ENCODE data around the gene SIGLEC9. TPM values are rescaled to one million over a fixed set of nuclear protein-coding genes. Genes with fewer than 3 reads are reported as not detected.

The SIGLEC9 gene
- total RNA-seq, 2 experiments from 2014 or later: 0.36 to 0.59 TPM

GRCh38 chr19:51156710-51157109 is 32.0 kb downstream of the SIGLEC9 start:
- TF ChIP-seq CTCF (IDR thresholded peaks at IDR 0.05): no peak
- H3K27me3 Mint-ChIP-seq: peaks cover 6% of the 10 kb centered on the region
- no peaks in the 10 kb centered on the region for H3K36me3 Mint-ChIP-seq (ENCODE audit: low read depth)
- no peak overlapping the region for H3K27ac ChIP-seq (ENCODE audit: low read depth in 1 of 2, low read length in 2 of 2)
- H3K4me1 ChIP-seq (ENCODE audit: insufficient read depth, low read length): peaks cover 8% of the 10 kb centered on the region
- no peaks in the 10 kb centered on the region for H3K27me3 ChIP-seq (ENCODE audit: control insufficient read depth in 1 of 2, insufficient read depth in 2 of 2, low read length in 2 of 2)
- intact Hi-C loops (cut with DNase I, micrococcal nuclease): loop anchor here in 1 of 2 experiments (5.0 kb wide), 1 partner anchor 34 kb away; the partner anchor contains the start of gene SIGLEC9
- no peaks in the 10 kb centered on the region for H3K36me3 ChIP-seq (ENCODE audit: insufficient read depth, low read length)
- H3K9me3 Mint-ChIP-seq: no peaks in the 10 kb centered on the region
- H3K27ac Mint-ChIP-seq: no peak overlapping the region
- no peak overlapping the region for H3K4me3 ChIP-seq (ENCODE audit: low read length)
- CTCF ChIA-PET: no interaction called here
- no peak overlapping the region for H3K4me3 Mint-ChIP-seq
- peaks cover 0 to 3% of the 10 kb centered on the region in 2 experiments for H3K9me3 ChIP-seq (ENCODE audit: control insufficient read depth in 1 of 2, insufficient read depth in 1 of 2, low read length in 2 of 2)
- no peak for DNase-seq
- POLR2A ChIA-PET: no interaction called here
- H3K4me1 Mint-ChIP-seq (ENCODE audit: low read depth): peaks cover 7% of the 10 kb centered on the region
- no peak for ATAC-seq (ENCODE audit: poor library complexity)

- intact Hi-C loops (cut with DNase I, micrococcal nuclease): loop anchor here in 1 of 2 experiments (5.0 kb wide), 1 partner anchor 35 kb away; the partner anchor contains the start of gene SIGLEC9
- H3K9me3 ChIP-seq (ENCODE audit: control insufficient read depth in 1 of 2, insufficient read depth in 1 of 2, low read length in 2 of 2): no peaks in the 10 kb centered on the region
- no peak overlapping the region for H3K4me3 ChIP-seq (ENCODE audit: low read length)
- Mint-ChIP-seq H3K4me3 (no peak overlapping the region), H3K36me3 (ENCODE audit: low read depth) (no peaks in the 10 kb centered on the region), H3K27me3 (peaks cover 6% of the 10 kb centered on the region), H3K4me1 (ENCODE audit: low read depth) (peaks cover 7% of the 10 kb centered on the region), H3K9me3 (no peaks in the 10 kb centered on the region), H3K27ac (no peak overlapping the region)
- no peak for ATAC-seq (ENCODE audit: poor library complexity)
- POLR2A ChIA-PET: no interaction called here
- CTCF ChIA-PET: no interaction called here
- no peak for DNase-seq
- H3K4me1 ChIP-seq (ENCODE audit: insufficient read depth, low read length): peaks cover 8% of the 10 kb centered on the region
- TF ChIP-seq CTCF (IDR thresholded peaks at IDR 0.05): no peak
- no peaks in the 10 kb centered on the region for H3K27me3 ChIP-seq (ENCODE audit: control insufficient read depth in 1 of 2, insufficient read depth in 2 of 2, low read length in 2 of 2)
- H3K36me3 ChIP-seq (ENCODE audit: insufficient read depth, low read length): no peaks in the 10 kb centered on the region
- no peak overlapping the region for H3K27ac ChIP-seq (ENCODE audit: low read depth in 1 of 2, low read length in 2 of 2)
Observed at GRCh38 chr19:51157265-51157664, 32.6 kb downstream of the SIGLEC9 start.

GRCh38 chr19:51158474-51159129 is 33.9 kb downstream of the SIGLEC9 start:
- H3K27me3 ChIP-seq (ENCODE audit: control insufficient read depth in 1 of 2, insufficient read depth in 2 of 2, low read length in 2 of 2): no peaks in the 10 kb centered on the region
- Mint-ChIP-seq H3K4me3 (no peak overlapping the region), H3K4me1 (ENCODE audit: low read depth) (peaks cover 7% of the 10 kb centered on the region), H3K9me3 (no peaks in the 10 kb centered on the region), H3K27me3 (peaks cover 6% of the 10 kb centered on the region), H3K27ac (no peak overlapping the region), H3K36me3 (ENCODE audit: low read depth) (no peaks in the 10 kb centered on the region)
- intact Hi-C loops (cut with DNase I, micrococcal nuclease): loop anchor here in 1 of 2 experiments (5.0 kb wide), 1 partner anchor 36 kb away; the partner anchor contains the start of gene SIGLEC9
- DNase-seq (peak; percentile 56 to 84 (median 65)), ATAC-seq (ENCODE audit: poor library complexity) (peak; percentile 64)
- POLR2A ChIA-PET: interaction anchor here (1.2 to 1.4 kb wide), 2 partner anchors 10 to 31 kb away, joined by 3 read pairs; no protein-coding TSS in a partner anchor
- no peaks in the 10 kb centered on the region for H3K9me3 ChIP-seq (ENCODE audit: control insufficient read depth in 1 of 2, insufficient read depth in 1 of 2, low read length in 2 of 2)
- no peak overlapping the region for H3K27ac ChIP-seq (ENCODE audit: low read depth in 1 of 2, low read length in 2 of 2)
- H3K4me3 ChIP-seq (ENCODE audit: low read length): no peak overlapping the region
- peak; percentile 88 for TF ChIP-seq CTCF (IDR thresholded peaks at IDR 0.05)
- no peaks in the 10 kb centered on the region for H3K36me3 ChIP-seq (ENCODE audit: insufficient read depth, low read length)
- CTCF ChIA-PET: interaction anchor here (1.0 kb wide), 1 partner anchor 44 kb away, joined by 3 read pairs; no protein-coding TSS in a partner anchor
- peaks cover 8% of the 10 kb centered on the region for H3K4me1 ChIP-seq (ENCODE audit: insufficient read depth, low read length)
